ENCODE data around the gene CLEC4G.
A peak's percentile ranks its signal among the peaks of the same experiment; 100 is the strongest.
"Not testable (repeated sequence)": the region's sequence is repeated elsewhere in the genome, so short reads cannot be mapped to it uniquely, and the experiment has no call there.

The CLEC4G gene

DNA sequence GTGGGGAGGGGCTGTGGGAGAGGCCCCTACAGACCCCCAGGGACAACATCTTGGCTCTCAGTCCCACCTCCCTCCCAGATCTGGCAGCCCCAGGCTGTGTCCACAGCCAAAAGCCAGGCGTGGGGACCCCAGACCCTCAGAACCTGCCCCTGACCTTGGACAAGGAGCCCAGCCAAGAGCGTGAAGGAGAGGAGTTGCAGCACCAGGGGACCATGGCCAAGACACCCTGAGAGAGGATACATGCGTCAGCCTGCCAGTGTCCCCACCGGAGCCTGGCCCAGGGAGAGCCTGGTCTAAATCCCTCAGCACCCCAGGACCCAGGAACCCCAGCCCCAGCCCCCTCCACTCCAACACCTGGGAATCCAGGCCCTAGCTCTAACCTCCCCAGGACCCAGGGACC, 14.4 kb upstream of the CLEC4G start:
- DNase-seq, result not testable (repeated sequence)

DNA sequence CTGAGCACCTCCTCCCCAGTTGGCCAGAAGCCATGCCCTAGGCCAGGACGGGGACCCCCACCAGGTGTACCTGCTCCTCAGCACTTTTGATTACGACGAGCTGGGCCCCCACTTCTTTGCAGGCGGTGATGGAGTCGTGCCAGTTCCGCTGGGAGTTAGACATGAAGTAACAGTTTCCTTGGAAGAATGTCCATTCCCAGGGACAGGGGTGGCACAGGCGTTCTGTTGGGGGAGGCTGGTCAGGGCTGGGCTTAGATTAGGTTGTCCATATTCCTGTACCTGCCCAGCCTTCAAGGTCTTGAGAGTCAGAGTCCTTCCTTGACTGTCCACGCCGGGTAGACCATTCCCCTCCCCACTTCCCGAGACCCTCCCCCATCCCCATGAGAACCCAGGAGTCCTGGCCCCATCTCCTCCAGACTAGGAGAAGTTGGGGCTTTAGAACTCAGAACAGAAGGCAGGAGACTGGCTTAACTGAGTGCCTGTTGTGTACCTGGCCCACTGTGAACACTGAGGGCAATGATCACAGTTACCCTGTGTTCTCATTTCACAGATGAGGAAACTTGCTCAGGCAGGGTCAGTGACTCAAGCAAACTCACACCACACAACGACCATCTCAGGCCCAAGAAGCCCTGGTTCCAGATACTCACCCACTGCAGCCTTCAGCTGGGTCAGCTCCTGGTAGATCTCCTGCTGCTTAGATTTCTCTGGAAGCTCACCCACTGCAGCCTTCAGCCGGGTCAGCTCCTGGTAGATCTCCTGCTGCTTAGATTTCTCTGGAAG, 13.2 kb upstream of the CLEC4G start:
- DNase-seq, result no peak

DNA sequence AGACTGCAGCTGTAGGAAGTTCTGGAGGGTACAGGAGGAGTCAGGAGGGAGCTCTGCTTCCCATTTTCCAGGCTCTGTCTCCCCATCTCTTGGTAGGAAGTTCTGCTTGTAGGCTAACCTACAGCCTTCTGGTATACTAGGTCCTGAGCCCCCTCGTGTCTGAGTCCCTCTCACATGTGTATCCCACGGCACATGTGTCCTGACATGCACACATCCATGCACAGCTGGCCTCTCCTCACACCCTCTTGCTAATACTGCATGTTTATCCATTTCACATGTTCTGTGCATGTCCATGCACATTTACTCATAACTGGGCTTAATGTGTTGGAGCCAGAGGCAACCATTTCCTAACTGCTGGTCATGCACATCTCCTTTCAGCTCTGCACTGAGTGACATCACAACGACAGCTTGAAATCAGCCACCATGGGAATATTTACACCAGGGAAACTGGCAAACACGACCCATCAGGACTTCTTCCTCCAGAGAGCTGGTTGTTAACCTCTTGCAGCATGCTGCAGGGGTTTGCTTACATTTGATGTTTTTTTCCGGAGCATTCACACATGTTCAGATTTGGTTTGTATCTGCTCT, 12.4 kb upstream of the CLEC4G start:
- no peak for DNase-seq

DNA sequence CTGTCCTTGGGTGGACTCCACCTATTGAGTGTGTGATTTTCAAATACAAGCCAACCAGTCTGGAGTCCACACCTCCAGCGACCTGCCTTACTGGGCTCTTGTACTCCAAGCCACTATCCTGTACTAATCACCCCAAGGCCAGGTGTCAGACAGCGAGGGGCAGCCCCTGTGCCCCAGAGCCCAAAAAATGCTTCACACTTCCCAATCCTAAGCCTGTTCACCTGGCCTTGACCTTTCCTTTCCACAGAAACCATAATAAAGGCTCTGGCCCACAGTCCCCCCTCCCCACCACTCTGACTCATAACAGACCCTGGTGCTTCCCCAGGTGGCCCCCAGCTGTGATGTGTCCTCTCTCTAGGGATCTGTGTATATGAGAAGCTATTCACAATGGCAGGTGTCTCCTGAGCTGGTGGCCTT, 11.5 kb upstream of the CLEC4G start:
- no peak for DNase-seq

DNA sequence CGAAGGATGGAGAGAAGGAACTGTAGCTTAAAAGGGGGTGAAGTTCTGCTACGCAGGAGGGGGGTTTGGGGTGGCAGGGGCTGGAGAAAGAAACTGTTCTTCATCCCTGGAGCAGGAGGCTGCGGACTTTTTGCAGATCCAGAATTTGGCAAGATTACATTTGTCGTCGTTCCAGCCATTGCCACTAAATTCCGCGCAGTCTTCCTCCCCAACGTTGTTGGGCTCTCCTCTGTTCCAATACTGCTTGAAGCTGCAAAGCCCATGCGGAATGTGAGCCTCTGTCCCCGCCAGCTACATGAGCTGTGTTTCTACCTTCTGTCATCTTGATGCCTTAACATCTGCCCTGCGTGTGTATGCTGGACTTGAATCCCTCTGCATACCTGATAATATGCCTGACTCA, 11.1 kb upstream of the CLEC4G start:
- DNase-seq, result peak; percentile 81

DNA sequence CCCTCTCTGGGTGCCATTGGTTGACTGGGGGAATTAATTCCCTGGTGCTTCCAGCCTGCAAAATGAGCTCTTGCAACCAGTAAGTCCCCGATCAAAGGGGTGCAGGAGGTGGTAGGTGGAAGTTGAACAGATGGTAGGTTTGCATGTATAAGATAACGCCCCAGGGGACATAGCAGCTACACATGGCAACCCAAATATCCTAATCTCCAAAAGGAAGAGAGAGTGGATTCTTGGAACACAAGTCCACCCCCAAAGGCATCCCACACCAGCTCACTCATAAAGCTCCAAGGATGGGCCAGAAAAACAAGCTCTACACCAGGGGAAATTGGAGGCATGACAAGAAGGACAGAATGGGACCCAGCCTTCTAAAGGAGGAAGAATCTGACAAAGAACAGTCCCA, 10.7 kb upstream of the CLEC4G start:
- DNase-seq, result peak; percentile 92

DNA sequence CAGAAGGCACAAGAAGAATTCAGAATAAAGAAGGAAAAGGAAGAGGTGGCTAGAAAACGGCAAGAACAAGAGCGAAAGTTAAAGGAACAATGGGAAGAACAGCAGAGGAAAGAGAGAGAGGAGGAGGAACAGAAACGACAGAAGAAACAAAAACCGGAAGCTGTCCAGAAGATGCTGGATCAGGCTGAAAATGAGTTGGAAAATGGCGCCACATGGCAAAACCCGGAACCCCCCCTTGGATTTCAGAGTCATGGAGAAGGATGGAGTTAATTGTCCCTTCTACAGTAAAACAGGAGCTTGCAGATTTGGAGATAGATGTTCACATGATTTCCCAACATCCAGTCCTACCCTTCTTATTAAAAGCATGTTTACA, 8.8 kb upstream of the CLEC4G start:
- DNase-seq, result no peak

DNA sequence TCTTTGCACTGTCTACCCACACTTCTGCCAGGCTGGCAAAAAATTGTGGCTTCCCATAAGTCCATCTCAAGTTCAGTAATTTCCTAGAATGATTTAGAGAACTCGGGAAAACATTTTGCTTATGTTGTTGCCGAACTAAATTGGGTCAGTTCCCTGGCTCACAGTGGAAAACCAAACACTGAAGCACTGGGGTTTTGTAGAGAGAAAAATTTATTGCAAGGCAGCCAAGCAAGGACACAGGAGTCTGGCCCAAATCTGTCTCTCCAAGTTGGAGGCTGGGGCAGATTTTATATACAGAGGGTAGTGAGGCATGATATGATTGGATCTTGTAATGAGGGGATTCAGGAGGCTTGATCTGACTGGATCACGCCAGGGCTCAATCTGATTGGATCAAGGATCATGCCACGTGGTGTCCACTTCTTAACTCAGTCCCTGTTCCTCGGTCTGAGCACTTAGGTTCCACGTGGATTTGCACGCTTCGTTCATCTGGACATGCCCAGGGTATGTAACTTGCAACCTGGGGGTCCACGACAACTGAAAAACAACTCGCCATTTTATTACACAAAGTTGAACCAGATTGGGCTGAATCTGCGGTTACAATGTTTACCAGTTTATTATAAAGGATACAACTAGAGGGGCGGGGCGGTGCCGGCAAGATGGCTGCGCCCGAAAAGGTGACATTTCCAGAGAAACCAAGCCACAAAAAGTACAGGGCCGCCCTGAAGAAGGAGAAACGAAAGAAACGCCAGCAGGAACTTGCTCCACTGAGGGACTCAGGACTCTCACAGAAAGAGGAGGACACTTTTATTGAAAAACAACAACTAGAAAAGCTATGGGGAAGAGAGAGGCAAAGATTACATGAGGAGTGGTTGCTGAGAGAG, 8.1 kb upstream of the CLEC4G start:
- DNase-seq, result no peak

DNA sequence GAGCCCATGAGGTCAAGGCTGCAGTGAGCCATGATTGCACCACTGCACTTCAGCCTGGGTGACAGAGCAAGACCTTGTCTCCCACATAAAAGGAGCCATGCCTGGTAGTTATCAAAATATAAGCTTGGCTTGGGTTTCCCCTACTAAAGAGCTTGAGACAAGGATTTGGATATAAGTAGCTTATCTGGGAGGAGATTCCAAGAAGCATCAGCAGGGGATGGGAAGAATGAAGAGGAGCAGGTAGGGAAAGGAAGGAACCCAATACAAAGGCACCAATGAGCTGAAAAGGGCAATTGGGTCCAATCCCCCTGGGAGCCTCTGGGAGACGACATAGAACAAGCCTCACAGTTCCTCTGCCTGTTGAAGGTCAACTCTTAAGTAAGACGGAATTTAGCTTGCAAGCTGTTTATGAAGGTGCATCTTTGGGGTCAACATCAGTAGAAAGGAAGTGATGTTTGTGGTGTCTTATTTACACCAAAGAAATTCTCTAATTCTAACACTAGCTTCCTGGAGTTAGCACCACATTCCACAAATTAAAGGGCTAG, 7.4 kb upstream of the CLEC4G start:
- no peak for DNase-seq

DNA sequence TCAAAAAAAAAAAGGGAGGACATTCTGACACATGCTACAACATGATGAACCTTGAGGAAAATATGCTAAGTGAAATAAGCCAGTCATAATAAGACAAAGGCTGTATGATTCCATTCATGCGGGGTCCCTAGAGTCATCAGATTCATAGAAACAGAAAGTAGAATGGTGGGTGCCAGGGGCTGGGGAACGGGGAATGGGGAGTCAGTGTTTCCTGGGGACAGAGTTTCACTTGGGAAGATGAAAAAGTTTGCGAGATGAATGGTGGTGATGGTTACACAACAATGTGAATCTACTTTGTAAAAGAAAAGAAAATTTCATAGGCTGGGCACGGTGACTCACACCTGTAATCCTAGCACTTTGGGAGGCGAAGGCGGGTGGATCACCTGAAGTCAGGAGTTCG, 6.1 kb upstream of the CLEC4G start:
- no peak for DNase-seq

DNA sequence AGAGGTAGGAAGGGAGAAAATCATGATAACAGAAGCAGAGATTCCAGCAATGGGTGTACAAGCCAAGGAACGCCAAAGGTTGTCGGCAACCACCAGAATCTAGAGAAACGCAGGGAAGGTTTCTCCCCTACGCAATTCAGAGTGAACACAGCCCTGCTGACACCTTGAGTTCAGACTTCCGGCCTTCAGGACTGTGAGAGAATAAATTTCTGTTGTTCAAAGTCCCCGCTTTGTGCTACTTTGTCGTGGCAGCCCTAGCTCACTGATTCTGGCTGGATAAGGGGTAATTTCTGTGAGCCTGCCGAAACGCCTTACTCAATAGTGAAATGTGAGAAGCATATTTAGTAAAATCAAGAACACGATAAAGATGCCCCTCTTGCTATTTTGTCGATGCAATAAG, 5.3 kb upstream of the CLEC4G start:
- no peak for DNase-seq

DNA sequence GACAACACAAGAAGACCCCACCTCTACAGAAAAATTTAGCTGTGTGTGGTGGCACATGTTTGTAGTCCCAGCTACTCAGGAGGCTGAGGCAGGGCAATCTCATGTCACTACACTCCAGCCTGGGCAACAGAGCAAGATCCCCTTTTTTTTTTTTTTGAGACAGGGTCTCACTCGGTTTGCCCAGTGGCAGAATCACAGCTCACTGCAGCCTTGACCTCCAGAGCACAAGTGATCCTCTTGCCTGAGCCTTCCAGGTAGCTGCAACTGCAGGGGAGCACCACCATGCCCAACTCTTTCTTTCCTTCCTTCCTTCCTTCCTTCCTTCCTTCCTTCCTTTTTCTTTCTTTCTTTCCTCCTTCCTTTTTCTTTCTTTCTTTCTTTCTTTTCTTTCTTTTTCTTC, 4.2 kb upstream of the CLEC4G start:
- no peak for DNase-seq

DNA sequence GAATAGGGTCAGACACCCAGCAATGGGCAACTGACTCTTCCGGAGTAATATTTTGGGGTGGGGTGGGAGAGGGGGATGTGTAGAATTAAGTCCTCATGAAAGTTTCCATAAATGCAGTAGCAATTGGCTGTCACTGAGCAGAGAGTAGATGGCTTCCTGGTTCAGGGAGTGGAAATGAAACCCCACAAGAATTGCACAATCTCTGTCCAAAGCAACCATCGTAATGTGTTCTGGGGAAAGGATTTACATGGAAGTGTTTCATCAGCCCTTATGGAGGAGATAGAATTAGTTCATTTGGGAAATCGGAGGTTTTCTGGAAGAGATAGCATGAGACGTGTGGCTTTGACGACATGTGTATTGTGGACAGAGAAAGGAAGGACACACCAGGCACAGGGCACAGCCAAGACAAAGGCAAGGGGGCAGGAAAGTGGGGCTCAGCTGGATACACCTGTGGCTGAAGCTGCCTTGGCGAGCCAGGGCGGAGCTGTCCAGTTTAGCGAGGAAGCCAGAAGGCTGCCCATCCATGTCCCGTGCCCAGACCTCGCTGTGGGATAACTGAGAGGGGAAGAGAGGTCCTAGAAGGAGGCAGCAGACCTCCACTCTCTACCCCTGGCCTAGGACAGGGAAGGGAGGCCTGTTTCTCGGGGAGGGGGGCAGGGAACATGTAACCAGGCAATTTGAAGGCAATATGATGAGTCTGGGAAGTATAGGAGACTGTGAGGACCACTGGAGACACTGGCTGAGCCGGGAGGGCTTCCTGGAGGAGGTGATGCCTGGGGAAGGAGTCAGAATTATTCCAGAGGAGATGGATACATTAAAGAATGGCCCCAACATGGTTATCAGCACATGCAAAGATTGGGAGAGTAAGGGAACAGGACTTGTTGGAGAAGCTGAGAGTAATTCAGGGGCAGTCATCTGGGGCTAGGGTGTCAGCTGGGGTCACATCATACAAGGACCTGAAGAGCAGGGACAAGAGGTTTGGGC, 2.6 kb upstream of the CLEC4G start:
- DNase-seq, result no peak

DNA sequence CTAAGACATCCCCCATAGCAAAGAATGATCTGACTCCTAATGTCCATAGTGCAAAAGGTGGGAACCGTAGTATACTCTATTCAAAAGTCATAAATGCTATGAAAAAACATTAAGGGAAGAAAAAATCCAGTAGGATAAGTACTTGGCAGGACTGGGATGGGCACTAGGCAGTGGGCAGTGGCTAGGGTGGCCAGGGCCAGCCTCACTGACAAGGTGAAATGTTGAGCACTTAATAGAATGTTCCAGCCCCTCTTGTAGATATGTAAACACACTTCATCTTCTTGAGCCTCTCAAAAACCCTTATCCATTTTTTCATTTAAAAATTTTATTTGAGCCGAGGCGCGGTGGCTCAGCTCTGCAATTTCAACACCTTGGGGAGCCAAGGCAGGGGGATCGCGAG, 1.5 kb upstream of the CLEC4G start:
- DNase-seq, result no peak

DNA sequence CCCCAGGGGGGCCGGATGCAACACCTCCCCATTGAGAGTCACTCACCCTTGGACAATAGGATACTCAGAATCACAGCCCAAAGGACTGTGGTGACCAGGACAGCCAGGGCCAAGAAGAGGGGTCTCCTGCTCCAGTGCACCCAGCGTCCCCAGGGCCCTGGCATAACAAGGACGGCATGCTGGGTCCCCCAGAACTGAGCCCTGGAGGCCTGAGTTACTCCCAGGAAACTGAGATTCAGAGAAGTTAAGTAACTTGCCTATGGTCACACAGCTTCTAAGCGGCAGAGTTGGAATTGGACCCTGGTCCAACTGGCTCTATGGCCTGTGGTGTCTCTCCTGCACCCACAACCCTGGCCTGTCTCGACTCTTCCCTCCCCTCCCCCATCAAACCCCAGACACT, 295 bp downstream of the CLEC4G start:
- no peak for DNase-seq

DNA sequence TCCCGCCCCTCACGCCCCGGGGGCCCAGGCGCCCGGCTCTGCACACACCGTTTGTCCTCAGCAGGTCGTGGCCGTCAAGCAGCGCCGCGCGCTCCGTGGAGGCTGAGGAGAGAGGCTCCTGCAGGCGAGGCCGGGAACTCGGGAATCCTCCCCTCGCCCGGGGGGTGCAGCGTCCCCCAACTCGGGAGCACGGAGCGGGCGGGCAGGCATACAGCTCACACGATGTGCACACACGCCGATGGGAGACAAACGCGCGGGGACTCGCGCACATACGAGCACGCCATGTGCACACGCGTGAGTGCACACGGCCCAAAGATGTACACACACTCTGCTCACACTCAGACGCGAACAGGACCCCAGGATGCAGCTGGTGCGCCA, 703 bp downstream of the CLEC4G start:
- no peak for DNase-seq

DNA sequence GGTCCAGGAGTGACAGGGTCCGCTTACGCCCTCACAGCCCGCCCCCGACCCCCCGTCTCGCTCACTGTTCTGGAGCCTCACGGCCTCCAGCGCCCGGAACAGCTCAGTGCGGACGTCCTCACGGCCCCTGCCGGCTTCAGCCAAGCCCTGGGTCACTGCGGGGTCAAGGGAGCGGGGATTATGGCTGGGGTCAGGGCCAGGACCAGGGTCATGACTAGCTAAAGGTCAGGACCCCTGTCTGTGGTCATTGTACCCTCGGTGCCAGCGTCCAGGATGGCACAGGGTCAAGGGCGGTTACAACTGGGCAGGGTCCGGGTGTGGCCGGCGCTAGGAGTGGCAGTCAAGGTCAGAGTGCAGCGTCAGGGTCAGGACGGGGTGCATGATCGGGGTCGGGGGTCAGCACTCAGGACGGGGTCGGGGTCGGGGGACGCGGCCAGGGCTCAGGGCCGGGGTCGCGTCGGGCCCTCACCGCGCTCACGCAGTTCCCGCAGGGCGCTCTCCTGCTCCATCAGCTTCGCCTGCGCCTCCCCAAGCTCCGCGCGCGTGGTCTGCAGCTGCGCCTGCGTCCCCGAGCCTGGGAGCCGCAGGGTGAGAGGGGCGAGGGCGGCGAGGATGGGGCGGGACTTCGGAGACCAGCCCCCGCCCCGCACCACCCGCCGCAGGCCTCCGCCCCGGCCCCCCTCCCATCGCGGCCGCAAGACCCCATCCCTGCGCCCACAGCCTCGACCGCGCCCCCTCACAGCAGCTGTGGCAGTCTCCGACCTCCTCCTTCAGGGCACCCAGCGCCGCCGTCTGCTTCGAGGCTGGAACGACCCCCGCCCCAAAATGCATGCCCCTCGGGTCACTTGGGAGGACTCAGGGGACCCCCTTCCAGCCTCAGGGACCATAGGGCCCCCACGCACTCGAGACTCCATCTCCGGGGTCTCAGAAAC, 1.4 kb downstream of the CLEC4G start:
- DNase-seq, result no peak

DNA sequence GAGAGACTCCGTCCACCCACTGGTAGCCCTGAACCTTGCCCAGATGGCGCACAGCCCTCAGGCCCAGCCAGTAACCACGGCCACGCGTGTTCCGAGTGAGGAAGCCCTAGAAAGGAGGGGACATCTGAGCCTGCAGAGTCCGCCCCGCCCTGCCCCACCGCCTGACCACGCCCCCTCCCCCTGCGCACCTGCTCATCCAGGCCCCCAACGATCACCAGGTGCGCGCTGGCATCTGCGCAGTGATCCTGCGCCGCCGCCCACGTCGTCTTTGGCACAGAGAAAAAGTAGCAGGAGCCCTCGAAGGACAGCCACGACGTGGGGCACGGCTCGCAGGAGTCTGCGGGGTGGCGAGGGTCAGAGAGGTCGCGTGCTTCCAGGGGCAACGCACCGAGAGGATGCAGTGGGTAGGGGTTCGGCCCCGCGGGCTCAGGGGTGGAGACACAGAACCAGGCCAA, 2.1 kb downstream of the CLEC4G start:
- DNase-seq, result peak; percentile 73

DNA sequence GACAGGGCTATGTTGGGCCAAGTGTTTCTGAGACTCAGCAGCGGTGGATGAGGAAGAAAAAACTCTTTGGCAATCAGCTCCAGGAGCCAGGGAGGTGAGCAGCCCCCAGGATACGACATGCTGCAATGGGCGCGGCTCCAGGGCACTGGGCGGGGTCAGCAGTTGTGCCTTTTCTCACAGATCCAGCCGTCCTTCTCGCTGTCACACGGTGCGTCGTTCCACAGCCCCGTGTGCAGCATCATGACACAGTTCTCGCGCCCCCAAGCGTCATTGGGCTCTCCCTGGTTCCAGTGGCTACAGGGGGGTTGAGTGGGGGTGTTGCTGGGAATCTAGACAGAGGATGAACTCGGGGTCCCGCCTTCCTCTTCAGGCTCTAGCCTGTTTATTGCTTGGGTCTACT, 2.7 kb downstream of the CLEC4G start:
- peak; percentile 16 for DNase-seq

DNA sequence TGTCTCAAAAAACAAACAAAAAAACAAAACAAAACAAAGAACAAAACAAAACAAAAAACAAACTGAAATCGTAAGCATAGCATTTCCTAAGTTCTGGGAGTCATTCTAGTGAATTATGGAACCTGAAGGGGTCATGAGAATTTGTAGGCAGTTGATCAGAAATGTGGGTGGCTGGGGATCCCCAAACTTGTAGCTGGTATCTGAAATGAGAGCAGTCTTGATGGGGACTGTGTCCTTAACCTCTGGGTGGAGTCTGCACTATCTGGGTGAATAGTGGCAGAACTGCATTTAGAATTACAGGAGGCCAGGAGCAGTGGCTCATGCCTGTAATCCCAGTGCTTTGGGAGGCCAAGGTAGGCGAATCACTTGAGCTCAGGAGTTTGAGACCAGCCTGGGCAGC, 6.1 kb downstream of the CLEC4G start:
- DNase-seq, result no peak

DNA sequence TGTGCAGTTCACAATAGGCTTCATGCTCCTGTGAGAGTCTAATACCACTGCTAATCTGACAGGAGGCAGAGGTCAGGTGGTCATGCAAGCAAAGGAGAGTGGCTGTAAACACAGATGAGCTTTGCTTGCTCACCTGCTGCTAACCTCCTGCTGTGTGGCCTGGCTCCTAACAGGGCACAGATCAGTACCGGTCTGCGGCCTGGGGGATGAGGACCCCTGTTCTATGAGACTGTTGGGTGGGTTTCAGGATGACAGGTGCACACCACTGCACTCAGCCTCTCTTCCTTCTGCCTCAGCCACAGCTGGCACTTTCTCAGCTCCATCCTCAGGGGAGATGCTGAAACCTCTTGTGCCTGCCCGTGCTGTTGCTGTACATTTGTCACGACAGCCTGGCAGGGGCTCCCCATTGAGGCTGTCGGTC, 9.7 kb downstream of the CLEC4G start:
- peak; percentile 97 for DNase-seq
